ENCODE data around the gene DAGLA.

The DAGLA gene

DNA sequence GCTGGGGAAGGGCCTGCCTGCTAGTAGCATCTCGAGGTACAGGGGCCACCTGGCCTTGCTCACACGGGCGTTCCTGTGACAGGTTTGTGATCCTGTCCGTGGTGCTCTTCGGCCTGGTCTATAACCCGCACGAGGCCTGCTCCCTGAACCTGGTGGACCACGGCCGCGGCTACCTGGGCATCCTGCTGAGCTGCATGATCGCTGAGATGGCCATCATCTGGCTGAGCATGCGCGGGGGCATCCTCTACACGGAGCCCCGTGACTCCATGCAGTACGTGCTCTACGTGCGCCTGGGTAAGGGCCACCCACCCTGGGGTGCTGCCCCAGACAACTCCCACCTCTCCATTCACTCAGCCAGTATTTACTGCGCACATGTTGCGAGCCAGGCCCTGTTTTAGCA is 40.4 kb downstream of the DAGLA start:
- no peak for DNase-seq (ENCODE audit: low spot score)
- Histone ChIP-seq H3K27ac (no peak overlapping the region), H3K4me3 (no peak overlapping the region)
- no peak for TF ChIP-seq CTCF (IDR thresholded peaks at IDR 0.05)

- no peak for TF ChIP-seq CTCF (IDR thresholded peaks at IDR 0.05)
- Histone ChIP-seq H3K4me3 (no peak overlapping the region), H3K27ac (no peak overlapping the region)
- DNase-seq (ENCODE audit: low spot score): no peak
These were observed 44.2 kb downstream of the DAGLA start for GRCh38 chr11:61724437-61724836.

DNA sequence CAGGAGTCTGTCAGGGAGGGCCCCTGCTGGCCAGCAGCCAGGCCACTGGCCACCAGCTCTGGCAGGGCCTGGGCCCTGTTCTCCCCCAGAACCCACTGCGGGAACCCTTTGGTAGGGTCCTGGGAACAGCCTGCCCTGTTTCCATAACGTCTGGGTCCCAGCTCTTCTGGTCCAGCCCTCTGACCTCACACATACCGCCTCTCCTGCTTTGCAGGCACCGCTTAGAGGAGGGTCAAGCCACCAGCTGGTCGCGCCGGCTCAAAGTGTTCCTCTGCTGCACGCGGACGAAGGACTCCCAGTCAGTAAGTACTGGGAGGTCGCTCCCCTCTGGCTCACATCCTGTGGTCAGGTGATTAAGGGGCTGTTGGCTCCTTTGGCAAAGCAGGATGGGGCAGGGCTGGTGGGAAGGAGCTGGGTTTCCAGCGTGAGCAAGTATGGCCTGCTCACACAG is 45.6 kb downstream of the DAGLA start:
- Histone ChIP-seq H3K4me3 (no peak overlapping the region), H3K27ac (peak overlapping the region in 1 of 2 donors; percentile 32)
- no peak for TF ChIP-seq CTCF (IDR thresholded peaks at IDR 0.05)
- no peak for DNase-seq (ENCODE audit: low spot score)

GRCh38 chr11:61726775-61727174 is 46.6 kb downstream of the DAGLA start:
- no peak overlapping the region for H3K27ac ChIP-seq
- TF ChIP-seq CTCF (IDR thresholded peaks at IDR 0.05): no peak
- H3K4me3 ChIP-seq: no peak overlapping the region
- DNase-seq (ENCODE audit: low spot score): no peak

DNA sequence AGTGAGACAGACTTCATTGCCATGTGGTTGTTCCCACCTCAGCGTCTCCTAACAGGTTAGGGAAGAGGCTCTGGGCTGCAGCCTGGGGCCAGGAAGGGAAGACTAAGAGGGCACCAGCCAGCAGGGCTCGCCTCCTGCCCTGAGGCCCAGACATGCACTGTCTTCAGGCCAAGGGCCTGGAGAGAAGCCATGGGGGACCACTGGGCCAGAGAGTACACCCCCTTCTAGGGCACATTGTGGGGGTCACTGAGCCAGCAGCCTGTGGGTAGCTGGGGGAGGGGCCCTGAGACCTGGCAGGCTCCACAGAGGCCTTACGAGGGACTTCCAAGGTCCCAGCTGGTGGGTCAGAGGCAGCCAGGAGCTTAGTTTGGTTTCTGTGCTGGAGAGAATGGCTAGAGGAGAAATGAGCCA is 47.2 kb downstream of the DAGLA start:
- Histone ChIP-seq H3K4me3 (no peak overlapping the region), H3K27ac (no peak overlapping the region)
- DNase-seq (ENCODE audit: low spot score): no peak
- TF ChIP-seq CTCF (IDR thresholded peaks at IDR 0.05): no peak

DNA sequence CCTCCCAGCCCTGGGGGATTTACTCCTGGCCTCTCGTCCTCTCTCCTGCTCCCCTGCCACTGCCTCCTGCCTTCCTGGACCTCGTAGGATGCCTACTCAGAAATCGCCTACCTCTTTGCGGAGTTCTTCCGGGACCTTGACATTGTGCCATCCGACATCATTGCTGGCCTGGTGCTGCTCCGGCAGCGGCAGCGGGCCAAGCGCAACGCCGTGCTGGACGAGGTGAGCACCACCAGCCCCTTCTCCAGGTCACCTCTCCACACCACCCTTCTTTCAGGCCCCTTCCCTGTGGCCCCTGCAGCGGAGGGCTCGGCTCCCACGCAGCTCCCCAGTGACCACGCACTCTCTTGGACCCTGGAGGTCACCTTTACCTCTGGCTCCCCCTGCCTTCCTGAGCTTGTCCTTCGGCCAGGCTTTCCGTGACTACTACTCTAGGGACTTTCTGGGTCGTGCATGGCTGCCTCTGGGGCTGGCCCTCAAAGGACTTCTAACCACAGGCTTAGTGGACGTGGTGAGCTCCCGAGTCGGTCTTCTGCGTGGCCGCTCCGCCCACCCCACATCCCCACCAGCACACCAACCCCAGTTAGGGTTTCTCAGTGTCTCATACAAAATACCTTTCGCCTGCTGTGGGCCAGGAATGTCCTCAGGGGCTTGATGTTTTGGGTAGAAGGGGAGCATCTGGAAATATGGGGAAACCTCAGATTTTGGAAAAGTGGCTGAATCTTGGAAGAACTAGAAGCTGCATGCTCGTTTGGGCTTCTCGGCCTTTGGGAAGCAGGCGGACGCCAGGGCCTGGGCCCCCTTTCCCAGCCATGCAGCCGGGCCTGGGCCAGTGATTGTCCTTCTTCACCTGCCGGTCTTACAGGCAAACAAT is 48.1 kb downstream of the DAGLA start:
- no peak for DNase-seq (ENCODE audit: low spot score)
- TF ChIP-seq CTCF (IDR thresholded peaks at IDR 0.05): no peak
- Histone ChIP-seq H3K27ac (no peak overlapping the region), H3K4me3 (no peak overlapping the region)

DNA sequence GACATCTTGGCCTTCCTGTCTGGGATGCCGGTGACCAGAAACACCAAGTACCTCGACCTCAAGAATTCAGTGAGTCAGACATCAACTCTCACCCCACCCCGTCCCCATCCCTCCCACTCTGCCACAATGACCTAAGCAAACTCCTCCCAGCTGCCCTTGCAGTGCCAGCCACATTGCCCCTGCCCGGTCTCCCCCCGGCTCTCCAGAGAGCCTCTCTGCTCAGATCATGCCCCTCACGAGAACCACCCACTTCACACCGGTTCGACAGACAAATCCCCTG is 48.7 kb downstream of the DAGLA start:
- Histone ChIP-seq H3K27ac (no peak overlapping the region), H3K4me3 (no peak overlapping the region)
- no peak for TF ChIP-seq CTCF (IDR thresholded peaks at IDR 0.05)

More for the DNA sequence above, 48.7 kb downstream of the DAGLA start:
- DNase-seq (ENCODE audit: low spot score): no peak
